ENCODE data around the gene PDE3A. TPM values are rescaled to one million over a fixed set of nuclear protein-coding genes. Genes with fewer than 3 reads are reported as not detected.
"Not testable (repeated sequence)": the region's sequence is repeated elsewhere in the genome, so short reads cannot be mapped to it uniquely, and the experiment has no call there.

The PDE3A gene
- polyA plus RNA-seq, 1 donor: 7.9 TPM

- DNase-seq (ENCODE audit: low read depth): no peak
These were observed 236.2 kb downstream of the PDE3A start for GRCh38 chr12:20604408-20605067.

GRCh38 chr12:20615020-20615419 lies 246.7 kb downstream of the PDE3A start:
- not testable (repeated sequence) for DNase-seq (ENCODE audit: low read depth)

GRCh38 chr12:20616093-20616492 lies 247.8 kb downstream of the PDE3A start:
- DNase-seq (ENCODE audit: low read depth): no peak

- DNase-seq (ENCODE audit: low read depth): no peak
These were observed 251.9 kb downstream of the PDE3A start for GRCh38 chr12:20620261-20620660.

- DNase-seq (ENCODE audit: low read depth): no peak
These were observed 256.4 kb downstream of the PDE3A start for GRCh38 chr12:20624718-20625117.

- no peak for DNase-seq (ENCODE audit: low read depth)
These were observed 257.2 kb downstream of the PDE3A start for GRCh38 chr12:20625531-20625930.

GRCh38 chr12:20627001-20627588 lies 258.8 kb downstream of the PDE3A start:
- DNase-seq (ENCODE audit: low read depth): no peak

- no peak for DNase-seq (ENCODE audit: low read depth)
These were observed 260.0 kb downstream of the PDE3A start for GRCh38 chr12:20628226-20628787.

GRCh38 chr12:20628999-20629398 lies 260.7 kb downstream of the PDE3A start:
- no peak for DNase-seq (ENCODE audit: low read depth)

- no peak for DNase-seq (ENCODE audit: low read depth)
These were observed 261.2 kb downstream of the PDE3A start for GRCh38 chr12:20629414-20630156.

- no peak for DNase-seq (ENCODE audit: low read depth)
These were observed 263.4 kb downstream of the PDE3A start for GRCh38 chr12:20631711-20632110.

GRCh38 chr12:20641106-20641505 lies 272.8 kb downstream of the PDE3A start:
- no peak for DNase-seq (ENCODE audit: low read depth)

- no peak for DNase-seq (ENCODE audit: low read depth)
These were observed 275.5 kb downstream of the PDE3A start for GRCh38 chr12:20643822-20644221.

- no peak for DNase-seq (ENCODE audit: low read depth)
These were observed 278.0 kb downstream of the PDE3A start for GRCh38 chr12:20646239-20646827.

GRCh38 chr12:20653871-20654270 lies 285.5 kb downstream of the PDE3A start:
- no peak for DNase-seq (ENCODE audit: low read depth)

- no peak for DNase-seq (ENCODE audit: low read depth)
These were observed 288.3 kb downstream of the PDE3A start for GRCh38 chr12:20656600-20656999.

GRCh38 chr12:20657496-20657895 lies 289.2 kb downstream of the PDE3A start:
- no peak for DNase-seq (ENCODE audit: low read depth)

- DNase-seq (ENCODE audit: low read depth): no peak
These were observed 313.0 kb downstream of the PDE3A start for GRCh38 chr12:20681334-20681733.

GRCh38 chr12:20695232-20695631 lies 326.9 kb downstream of the PDE3A start, which contains the start of gene SLCO1C1:
Gene SLCO1C1, plus strand, starts transcription at chr12:20695332. Its CDS starts 4,245 bp downstream, at chr12:20699577.
- no peak for DNase-seq (ENCODE audit: low read depth)

GRCh38 chr12:20696181-20696905 lies 328.0 kb downstream of the PDE3A start:
- peak; percentile 6 for DNase-seq (ENCODE audit: low read depth)

- DNase-seq (ENCODE audit: low read depth): no peak
These were observed 332.8 kb downstream of the PDE3A start for GRCh38 chr12:20701106-20701505.
